SU-DHL-6 (cell line): ENCODE data around the gene TMEM38B.

Experiments
- CTCF ChIP-seq: fragments of 200-600 bp; sonication (generic); IDR thresholded peaks from one replicate; pipeline ENCODE4 v1.5.1; 2017; ENCODE audit warnings: antibody characterized with exemption, mild to moderate bottlenecking, low read length, moderate library complexity; ENCODE audit not compliant: insufficient read depth, poor library complexity, severe bottlenecking
- EZH2phosphoT487 ChIP-seq: fragments of 200-600 bp; sonication (generic), shearing (Covaris generic); conservative IDR thresholded peaks from 2 replicates; pipeline ENCODE4 v1.6.1; 2018; ENCODE audit warnings: mild to moderate bottlenecking, antibody characterized with exemption, low read length, moderate library complexity, mixed read lengths

- TF ChIP-seq CTCF (no peak), EZH2phosphoT487 (no peak)
Observed at GRCh38 chr9:105676351-105676923, 17.9 kb upstream of the TMEM38B start.
